Astrocyte of the spinal cord (primary cell): Measurements from ENCODE around the gene NHSL1.

ENCODE experiments used
- DNase-seq: peaks from one replicate; pipeline ENCODE4 v3.0.0; 2011; ENCODE audit warnings: low read depth, low spot score
- H3K4me3 ChIP-seq: 2 replicates; pipeline ENCODE4 v1.5.1; 2011; ENCODE audit warnings: low read depth, mild to moderate bottlenecking, low read length, moderate library complexity
- CTCF ChIP-seq: IDR thresholded peaks from 2 replicates; pipeline ENCODE4 v1.5.1; 2012; ENCODE audit warnings: low read depth, mild to moderate bottlenecking, low read length, inconsistent platforms
- in situ Hi-C: cut with HindIII; loops from 2 replicates; pipeline ENCODE4 v1.10.0; 2017; ENCODE audit warnings: low sequenced_read_pairs

NHSL1 gene

GRCh38 chr6:138400326-138400725 is 99.0 kb downstream of the NHSL1 start:
- DNase-seq = no peak
- TF ChIP-seq CTCF = no peak
- in situ Hi-C loops = no loop called here
- H3K4me3 ChIP-seq = no peak overlapping the region

GRCh38 chr6:138397128-138398122 is 101.9 kb downstream of the NHSL1 start:
- H3K4me3 ChIP-seq = no peak overlapping the region
- TF ChIP-seq CTCF = no peak
- in situ Hi-C loops = no loop called here
- DNase-seq = no peak

- no peak overlapping the region for H3K4me3 ChIP-seq
- TF ChIP-seq CTCF = no peak
- no peak for DNase-seq
- in situ Hi-C loops = no loop called here
Measured at GRCh38 chr6:138396709-138397108, 102.6 kb downstream of the NHSL1 start.

- in situ Hi-C loops = no loop called here
- TF ChIP-seq CTCF = no peak
- DNase-seq = no peak
- H3K4me3 ChIP-seq = no peak overlapping the region
Measured at GRCh38 chr6:138393871-138394783, 105.2 kb downstream of the NHSL1 start.

DNA sequence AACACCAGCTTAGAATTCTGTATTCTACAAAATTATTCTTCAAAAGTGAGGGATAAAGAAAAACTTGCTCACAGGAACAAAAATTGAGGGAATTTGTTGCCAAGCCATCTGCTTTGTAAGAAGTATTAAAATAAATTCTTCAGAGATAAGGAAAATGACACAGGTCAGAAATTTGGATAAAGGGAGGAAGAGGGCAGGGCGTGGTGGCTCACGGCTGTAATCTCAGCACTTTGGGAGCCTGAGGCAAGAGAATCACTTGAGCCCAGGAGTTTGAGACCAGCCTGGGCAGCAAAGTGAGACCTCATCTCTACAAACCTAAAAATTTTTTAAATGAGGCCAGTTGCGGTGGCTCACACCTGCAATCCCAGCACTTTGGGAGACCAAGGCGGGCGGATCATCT is 109.7 kb downstream of the NHSL1 start:
- TF ChIP-seq CTCF = no peak
- DNase-seq = no peak
- no peak overlapping the region for H3K4me3 ChIP-seq
- in situ Hi-C loops = no loop called here

DNA sequence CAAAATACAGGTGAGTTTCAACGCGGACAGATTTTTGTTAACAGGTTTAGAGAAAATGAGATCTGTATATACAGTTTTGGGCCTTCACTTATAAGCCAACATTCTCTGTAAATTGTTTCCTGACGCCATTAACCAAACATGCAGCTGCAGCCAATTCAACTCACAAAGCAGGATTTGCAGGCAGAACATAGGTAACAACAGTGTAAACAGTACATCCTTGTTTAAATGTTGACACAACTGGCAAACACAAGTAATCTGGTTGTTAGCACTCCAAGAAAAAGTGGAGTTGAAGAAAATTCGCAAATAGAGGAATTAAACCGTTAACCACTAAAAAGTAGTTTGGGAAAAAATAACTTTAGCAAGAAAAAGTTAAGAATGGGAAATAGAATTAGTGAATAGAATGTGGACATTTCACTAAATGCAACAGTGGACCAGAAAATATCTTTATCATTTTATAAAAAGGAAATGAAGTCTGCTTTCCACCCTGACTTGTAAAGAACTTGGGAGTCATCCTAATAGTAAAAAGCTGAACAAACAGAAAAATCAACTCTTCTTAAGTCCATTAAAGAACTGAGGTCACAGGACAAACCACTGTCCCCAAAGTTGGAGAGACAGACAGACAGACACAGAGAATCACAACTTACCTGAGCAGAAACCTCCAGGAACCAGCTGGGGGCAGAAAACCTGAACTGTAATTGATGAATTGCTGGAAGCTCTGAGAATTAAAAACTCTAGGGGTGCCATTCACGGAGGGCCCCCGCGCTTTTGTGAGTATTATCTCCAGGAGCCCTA is 111.5 kb downstream of the NHSL1 start:
- in situ Hi-C loops = no loop called here
- DNase-seq = no peak
- TF ChIP-seq CTCF = no peak
- no peak overlapping the region for H3K4me3 ChIP-seq
